NCI-H128 (cell line): Measurements from ENCODE around the gene ABHD17A.
"Not testable (repeated sequence)": the region's sequence is repeated elsewhere in the genome, so short reads cannot be mapped to it uniquely, and the experiment has no call there.

Source experiments
- DNase-seq: peaks from one replicate; lab custom pipeline; 2025; ENCODE audit not compliant: unreplicated experiment; lab: John Stamatoyannopoulos, UW

ABHD17A gene

DNA sequence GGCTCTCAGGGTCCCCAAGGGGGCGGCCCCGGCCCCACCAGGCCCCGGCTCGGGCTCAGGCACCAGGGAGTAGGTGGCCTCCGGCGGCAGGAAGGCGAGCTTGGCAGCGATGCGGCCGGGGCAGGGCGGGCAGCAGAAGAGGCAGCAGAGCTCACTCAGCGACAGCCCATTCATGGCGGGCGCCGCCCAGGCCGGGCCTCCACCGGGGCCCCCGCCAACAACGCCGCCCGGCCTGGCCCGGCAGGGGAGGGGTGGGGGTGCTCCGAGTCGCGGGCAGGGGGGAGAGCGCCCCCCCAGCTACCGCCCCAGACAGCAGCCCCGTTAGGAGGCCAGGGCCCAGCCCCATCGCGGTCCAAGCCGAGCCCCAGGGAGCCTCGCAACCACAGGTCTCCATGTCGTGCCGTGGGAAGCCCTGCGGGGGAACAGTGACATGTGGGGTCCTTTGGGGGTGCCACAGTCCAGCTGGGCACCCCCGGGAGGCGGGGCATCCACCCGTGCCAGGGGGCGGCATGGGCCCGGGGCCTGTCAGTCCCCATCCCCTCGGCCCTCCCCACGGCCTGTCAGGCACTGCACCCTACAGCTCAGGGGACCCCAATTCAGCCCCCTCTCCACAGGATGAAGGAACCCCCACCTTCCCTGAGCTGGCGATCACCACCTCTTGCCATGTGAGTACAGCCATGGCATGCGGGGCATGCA lies 3.8 kb downstream of the ABHD17A start:
- not testable (repeated sequence) for DNase-seq

DNA sequence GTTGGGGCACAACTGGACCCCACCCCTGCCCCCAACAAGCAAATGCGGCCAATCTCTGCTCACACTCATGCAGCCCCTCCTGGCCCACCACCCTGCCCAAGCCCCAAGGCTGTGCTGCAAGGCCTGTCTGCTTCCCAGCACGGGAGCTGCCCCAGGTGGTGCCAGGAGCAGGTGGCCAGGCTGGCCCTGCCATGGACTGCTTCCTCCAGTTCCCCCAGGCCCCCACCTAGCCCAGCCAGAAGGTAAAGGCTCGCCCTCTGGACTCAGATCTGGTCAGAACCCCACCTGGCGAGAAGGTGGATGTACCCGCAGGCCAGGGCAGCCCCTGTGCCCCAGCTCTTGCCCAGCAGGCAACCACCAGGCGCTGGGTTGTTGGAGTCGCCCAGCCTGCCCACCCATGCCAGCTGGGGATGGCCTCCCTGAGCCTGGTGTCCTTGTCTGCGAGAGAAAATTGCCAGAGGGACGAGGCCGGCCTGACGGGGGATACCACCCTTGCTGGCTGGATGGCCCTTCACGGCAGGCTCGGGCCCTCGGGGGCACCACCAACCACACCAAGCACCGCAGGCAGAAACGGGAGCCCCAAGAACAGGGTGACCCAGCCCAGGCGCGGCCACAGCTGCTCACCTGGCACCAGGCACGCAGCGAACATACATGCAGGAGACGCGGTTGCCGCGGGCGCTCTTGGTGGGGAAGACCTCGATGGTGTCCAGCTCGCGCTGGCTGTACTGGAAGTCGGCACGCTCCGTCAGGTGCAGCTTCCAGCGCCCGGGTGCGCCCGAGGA lies 4.5 kb downstream of the ABHD17A start:
- DNase-seq: no peak

DNA sequence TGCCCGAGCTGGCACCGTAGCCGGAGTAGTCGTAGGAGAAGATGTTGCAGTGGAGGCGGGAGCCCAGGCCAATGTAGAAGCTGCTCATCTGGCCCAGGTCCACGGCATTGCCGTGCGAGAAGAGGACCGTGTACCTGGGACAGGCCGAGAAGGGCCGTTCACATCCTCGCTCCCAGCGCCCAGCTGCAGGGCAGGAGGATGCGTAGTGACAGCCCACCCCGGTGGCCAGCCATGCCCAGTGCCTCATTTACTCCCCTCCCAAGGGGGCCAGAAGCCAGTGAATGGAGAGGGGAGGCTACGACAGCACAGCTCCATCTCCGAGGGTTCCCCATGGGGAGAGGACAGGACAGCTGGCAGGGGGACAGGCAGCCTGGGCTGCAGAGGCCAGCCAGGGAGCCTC lies 5.3 kb downstream of the ABHD17A start:
- DNase-seq: not testable (repeated sequence)

DNA sequence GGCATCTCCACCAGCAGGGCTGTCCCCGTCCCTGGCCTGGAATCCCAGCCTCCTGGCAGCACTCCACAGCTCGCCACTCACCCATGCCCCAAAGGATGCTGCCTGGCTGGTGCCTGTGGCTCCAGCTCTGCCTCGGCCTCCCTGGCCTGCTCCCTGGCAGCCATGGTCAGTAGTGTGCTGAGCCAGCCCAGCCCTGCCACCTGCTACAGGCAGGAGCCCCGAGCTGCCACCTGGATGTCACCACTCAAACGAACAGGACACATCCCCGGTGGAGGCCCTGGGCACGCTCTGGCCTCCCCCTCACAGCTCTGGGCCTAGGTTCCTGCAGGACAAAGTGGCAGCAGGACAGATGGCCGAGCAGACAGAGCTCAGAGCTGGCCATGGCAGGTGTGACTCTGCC lies 6.7 kb downstream of the ABHD17A start:
- DNase-seq: not testable (repeated sequence)

DNA sequence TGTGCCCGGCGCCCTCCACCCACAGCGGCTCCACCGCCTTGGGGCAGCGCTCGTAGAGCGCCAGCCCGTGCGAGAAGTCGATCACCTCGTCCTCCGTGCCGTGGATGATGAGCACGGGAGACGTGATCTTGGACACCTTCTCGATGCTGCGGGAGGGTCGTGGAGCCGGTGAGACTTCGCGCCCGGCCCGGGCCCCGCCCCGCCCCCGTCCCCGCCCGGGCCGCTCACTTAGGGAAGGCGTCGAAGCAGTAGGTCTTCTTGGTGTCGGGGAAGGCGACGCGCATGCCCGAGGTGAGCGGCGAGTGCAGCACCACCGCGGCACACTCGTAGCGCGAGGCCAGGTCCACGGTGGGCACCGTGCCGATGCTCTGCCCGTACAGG lies 8.0 kb downstream of the ABHD17A start:
- DNase-seq: not testable (repeated sequence)

DNA sequence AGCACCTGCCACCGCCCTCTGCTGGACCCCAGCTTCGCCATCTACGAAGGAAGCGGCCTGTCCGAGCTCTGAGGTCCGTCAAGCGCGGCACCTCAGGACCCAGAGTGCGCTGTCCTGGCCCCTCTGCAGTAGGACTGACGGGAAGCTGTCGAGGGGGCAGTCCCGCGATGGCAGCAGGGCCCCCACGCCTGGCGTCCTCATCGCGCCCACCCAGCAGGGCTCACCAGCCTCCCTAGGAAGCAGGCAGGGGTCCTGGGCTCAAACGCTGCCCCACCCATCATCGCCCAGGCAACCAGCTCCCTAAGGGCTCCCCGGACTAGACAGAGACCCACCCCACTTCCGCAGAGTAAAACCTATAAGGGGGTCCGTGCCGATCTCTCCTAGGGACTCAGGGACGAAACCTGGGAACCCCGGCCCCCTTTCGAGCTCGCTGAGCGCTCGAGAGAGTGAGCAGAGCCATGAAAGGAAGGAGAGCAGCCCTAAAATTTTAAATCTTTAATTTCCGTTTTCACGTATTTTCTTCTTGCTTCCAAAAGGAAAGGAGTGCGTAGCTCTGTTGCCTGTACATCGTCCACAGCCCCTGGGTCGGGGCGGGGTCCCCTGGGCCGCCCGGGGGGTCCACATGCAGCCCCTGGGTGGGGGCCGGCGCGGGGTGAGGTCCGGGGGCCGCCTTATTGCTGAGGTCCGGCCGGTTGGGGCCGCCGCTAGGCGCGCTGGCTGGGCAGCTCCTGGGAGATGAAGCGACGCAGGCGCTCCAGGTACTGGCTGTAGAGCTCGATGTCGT lies 8.6 kb downstream of the ABHD17A start:
- not testable (repeated sequence) for DNase-seq

DNA sequence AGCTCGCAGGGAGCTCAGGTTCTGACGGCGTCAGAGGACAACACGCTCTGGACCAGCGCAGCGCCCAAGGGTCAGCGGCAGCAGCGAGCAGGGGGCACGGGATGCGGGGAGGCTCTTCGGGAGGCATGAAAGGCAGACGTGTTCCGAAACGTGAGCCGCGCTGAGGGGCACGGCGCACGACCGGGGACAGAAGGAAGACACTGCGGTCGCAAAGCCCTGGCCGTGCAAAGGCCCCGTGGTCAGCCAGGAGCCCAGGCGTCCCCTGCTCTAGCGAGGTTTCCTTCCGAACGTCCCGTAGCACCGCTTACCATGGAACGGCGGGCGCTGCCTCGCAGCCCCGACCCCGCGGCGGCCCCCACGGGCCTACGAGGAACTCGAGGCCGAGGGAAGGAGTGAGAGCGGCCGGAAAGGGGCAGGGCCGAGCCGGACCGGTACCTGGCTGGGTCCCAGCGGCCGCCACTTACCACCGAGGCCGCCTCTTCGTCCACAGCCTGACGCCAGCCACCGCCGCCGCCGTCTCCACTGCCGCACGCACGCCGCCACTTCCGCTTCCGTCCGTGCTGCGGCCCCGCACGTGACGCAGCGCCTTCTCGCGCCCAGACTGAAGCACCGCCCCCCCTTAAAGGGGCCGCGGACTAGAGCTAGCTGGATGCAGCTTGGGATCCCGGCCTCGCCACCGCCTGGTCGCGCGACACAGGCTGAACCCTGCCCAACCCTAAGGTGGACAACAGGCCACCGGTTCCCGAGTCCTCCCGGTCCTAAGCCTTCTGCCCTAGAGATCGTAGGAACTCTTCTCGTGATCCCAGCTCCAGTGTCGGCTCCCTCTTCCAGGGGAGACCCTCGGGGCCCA lies 9.4 kb downstream of the ABHD17A start:
- DNase-seq: peak; percentile 85

DNA sequence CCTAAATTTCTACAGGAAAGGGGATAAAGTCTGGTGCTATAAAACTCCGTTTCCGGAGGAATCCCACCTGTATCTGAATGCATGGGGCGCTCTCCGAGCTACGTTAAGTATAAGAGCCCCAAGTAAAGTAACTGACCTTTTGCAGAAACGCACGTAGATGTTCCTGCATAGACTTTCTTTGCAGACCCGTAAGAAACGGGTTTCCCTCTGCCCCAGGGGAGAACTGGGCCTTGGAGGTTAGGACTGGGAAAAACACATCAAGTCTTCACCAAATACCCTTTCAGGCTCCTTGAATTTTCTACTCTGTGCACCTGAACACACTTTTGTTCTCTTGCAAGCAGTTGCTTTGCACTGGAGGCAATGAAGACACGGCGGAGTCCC lies 10.0 kb downstream of the ABHD17A start:
- not testable (repeated sequence) for DNase-seq

DNA sequence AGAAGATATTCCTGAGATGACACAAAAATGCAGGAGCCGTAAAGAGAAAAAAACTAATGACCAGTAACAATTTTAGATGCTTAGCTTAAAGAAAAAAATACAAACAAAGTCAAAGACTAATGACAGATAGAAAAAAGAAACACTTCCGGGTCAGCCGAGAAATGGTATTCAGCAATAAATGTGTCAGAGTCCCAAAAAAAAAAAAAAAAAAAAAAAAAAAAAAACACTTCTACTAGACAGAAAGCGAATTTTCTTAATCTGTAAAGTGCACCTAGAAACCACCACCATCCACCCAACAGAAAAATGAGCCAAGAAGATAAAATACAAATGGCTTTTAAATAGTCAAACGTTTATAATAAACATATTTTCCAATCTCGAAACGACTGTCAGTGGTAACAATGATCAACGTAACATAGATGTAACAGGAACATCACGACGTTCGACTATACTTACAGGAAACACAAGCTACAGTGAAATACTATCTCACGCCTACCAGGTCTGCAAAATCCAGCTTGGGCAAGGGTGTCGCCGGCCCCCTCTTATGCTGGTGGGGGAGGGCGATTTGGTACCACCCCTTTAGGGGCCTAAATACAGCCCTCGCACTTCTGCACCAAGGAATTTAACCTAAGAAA lies 10.6 kb downstream of the ABHD17A start:
- no peak for DNase-seq

DNA sequence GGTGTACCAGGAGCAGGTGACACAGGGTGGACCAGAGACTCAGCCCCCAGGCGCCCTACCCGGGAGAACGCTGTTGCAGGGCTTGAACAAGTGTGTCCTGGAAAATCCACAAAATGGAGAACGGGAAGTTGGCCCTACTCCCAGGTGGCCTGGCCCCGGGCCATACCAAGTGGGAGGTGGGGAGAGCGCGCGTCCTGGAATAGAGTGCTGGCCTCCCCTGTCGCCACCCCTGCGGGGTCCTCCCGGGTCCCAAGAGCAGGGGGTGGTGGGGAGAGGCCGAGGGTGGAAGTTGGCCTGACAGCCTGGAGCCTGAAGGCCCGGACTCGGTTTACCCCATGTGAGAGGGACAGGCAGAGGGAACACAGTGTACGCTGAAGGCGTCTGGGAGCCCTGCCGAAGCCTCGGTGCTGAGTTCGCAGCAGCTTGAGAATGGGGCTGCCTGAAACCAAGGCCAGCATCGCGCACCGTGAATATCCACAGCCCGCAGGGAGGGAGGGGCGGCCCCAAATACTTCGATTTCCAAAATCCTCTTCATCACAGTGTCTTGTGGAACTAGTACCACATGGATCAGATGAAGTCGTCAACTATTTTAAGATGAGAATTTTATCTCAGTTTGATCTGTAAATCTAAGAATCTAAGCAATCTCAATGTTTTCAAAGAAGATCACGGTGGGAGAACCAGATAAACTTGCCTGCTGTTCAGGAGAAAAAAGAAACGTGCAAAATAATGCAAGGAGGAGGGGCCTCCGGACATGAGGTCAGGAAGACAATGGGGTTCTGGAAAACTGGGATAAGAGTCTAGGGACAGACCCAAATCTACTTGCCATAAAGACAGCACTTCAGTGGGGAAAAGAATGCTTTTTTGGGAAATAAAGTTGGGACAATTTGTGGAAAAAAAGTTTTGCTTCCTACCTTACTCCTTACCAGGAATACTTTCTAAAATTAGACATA lies 11.5 kb downstream of the ABHD17A start:
- DNase-seq: no peak

DNA sequence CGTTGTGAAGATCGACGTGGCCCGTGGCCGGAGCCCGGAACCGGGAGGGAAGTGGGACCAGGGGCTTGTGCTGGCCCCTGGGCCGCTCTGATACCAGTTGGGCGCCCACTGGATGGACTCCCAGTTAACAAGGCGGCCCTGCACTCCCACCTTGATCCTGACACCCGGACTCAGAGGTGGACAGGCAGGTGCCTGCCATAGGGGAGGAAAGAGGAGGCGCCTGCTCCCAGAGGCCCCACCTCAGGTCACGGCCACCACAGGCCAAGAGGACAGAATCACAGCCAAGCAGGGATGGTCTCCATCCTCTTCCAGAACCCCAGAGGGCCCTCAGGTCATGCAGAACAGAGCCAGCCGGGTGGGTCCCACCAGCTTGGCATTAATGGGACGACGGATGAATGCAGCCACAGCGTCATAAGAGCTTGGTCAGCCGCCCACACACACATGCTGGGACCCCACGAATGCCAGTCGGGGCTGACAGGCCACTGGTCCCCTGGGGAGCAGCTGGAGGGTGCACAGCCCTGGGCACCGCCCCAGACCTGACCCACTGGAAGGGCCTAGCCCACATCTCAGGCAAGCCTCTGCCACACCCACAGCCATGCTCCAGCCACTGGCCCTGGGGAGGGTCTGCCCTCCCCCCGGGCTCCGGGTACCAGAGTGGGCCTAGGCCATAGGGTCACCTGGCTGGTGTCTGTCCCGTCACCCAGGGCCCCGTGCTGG lies 12.3 kb downstream of the ABHD17A start:
- DNase-seq: no peak

DNA sequence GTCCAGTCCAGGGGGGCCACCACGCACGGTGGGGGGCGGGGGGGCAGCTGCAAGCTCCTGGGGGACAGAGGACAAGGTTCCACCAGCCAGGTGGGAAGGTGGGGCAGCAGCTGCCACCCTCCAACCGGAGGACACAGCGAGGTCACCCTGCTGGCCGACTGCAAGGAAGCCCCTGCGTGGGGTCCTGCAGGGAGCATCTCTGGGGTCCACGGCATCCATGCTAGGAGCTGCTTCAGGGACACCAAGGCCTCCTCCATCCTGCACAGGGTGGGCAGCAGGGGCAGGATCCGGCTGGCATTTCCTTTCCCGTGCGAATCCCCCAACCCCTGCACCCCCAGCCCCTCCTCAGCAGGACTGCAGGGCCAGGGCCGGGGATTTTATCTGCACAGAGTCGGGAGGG lies 13.7 kb downstream of the ABHD17A start:
- no peak for DNase-seq

DNA sequence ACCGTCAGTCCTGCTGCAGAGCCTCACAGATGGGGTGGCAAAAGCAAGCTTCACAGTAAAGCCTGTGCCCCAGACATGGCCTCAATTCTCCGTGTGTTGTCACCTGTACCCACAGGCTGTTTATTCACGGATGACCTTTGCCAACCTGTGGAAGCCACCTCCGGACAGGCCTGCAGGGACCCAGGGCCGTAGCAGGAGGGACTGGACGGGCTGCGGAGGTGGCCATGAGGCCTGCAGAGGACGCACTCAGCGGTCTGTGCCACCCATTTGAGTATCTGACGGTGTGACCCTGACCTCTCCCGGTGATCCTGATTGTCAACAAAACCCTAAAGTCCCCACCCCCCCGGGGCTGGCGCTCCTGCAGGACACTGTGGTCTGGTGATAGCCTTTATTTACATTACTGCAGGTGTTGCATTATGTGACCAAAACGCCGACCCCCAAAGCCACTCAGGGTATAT lies 14.1 kb downstream of the ABHD17A start:
- DNase-seq: no peak

DNA sequence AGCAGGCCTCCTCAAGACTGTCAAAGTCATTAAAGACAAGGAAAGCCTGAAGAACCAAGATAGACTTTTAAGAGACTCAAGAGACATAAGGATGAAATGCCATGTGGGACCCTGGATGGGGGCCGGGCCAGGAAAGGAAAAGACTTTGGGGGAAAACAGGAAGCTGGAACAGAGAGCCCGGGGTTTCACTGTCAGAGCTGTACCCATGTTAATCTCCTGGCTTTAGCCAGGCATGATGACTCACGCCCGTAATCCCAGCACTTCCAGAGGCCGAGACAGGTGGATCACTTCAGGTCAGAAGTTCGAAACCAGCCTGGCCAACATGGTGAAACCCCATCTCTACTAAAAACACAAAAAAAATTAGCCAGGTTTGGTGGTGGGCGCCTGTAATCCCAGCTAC lies 16.3 kb downstream of the ABHD17A start:
- no peak for DNase-seq

DNA sequence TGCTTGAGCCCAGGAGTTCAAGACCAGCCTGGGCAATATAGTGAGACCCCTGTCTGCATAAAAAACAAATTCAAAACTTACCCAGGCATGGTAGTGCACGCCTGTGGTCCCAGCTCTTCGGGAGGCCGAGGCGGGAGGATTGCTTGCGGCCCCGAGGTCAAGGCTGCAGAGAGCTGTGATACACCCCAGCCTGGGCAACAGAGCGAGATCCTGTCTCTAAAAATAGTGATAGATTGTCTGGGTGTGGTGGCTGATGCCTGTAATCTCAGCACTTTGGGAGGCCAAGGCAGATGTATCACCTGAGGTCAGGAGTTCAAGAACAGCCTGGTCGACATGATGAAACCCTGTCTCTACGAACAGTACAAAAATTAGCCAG lies 18.0 kb downstream of the ABHD17A start:
- no peak for DNase-seq

DNA sequence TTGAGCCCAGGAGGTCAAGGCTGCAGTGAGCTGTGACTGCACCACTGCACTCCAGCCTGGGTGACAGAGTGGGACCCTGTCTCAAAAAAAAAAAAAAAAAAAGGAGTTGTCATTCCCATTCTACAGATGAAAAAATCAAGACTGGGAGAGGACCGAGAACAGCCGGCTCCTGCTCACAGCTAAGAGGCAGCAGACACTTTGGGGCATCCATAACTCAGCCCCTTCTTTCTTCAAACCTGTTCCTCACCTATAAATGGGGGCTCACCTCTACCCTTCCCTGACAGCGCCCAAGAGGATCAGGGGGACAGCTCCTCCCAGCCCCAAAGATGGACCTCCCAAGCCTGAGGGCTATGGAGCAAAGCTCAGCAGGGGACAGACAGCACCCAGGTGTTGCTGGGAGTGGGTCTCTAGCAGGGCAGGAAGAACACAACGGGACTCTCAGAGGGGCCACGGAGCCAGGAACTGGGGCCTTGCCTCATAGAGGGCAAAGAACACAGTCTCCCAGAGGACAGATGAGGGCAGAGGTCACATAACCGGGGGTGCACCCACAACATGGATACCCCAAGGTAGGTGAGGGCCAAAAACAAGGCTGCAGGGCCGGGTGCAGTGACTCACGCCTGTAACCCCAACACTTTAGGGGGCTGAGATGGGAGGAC lies 18.5 kb downstream of the ABHD17A start:
- DNase-seq: no peak

DNA sequence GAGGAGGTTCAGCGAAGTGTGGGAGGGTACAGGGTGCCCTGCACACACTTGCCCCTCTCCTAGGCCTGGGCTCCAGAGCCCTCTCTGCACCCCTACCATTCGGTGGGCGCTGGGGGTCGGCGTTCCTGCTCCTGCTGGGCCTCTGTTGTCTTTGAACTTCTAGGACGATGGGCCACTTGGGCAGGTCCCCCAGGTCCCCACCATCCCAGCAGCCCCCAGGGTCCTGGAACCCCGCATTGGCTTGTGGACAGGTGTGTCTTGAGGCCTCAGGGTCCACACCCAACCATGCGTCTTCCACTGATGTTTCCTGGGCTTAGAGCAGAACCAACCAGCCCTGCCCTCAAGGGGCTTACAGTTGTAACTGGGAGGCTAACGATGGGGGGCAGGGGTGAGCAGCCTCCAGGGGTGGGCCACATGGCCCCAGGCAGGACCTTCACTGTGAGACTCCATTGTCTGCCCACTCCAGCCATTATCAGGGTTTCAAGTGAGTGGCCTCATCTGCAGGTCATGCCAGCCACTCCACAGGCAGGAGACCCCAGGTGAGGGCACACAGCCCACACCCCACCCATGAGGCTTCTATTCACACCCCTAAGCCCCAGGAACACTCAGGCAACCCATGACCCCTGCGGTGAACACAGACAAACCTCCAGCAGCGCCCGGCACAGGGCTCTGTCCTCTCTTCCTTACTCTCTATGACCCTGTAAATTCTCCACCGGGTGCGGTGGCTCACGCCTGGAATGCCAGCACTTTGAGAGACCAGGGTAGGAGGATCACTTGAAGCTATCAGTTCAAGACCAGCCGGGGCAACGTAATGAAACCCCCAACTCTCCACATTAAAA lies 19.9 kb downstream of the ABHD17A start:
- no peak for DNase-seq
